ENCODE data around the gene HMGB3.
A peak's percentile ranks its signal among the peaks of the same experiment; 100 is the strongest.

Gene HMGB3

DNA sequence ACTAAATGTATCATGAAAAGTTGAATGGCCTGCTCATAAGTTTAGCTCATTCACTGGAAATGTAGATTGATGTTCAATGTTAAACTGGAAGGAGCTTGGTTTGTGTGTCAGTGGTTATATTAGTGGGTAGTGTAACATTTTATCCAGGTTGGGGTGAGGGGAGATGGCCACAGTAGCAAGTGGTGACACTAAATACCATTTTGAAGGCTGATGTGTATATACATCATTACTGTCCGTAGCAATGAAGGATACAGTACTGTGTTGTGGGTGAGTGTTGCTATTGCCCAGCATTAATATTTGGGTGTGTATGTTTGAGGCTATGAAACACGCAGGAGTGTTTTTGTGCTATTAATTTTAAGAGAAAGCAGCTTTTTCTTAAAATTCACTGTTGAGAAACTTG, 6.3 kb downstream of the HMGB3 start:
- no peak for TF ChIP-seq ZFX (IDR thresholded peaks at IDR 0.05)
- TF ChIP-seq, protein P1, sequence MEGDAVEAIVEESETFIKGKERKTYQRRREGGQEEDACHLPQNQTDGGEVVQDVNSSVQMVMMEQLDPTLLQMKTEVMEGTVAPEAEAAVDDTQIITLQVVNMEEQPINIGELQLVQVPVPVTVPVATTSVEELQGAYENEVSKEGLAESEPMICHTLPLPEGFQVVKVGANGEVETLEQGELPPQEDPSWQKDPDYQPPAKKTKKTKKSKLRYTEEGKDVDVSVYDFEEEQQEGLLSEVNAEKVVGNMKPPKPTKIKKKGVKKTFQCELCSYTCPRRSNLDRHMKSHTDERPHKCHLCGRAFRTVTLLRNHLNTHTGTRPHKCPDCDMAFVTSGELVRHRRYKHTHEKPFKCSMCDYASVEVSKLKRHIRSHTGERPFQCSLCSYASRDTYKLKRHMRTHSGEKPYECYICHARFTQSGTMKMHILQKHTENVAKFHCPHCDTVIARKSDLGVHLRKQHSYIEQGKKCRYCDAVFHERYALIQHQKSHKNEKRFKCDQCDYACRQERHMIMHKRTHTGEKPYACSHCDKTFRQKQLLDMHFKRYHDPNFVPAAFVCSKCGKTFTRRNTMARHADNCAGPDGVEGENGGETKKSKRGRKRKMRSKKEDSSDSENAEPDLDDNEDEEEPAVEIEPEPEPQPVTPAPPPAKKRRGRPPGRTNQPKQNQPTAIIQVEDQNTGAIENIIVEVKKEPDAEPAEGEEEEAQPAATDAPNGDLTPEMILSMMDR (conservative IDR thresholded peaks at IDR 0.05), result no peak
- no peak overlapping the region for H3K27ac ChIP-seq

- H3K27ac ChIP-seq, result no peak overlapping the region
- no peak for TF ChIP-seq ZFX (IDR thresholded peaks at IDR 0.05)
- TF ChIP-seq, protein P1 (conservative IDR thresholded peaks at IDR 0.05), result no peak
These were observed 7.8 kb downstream of the HMGB3 start for GRCh38 chrX:150990910-150991309.

DNA sequence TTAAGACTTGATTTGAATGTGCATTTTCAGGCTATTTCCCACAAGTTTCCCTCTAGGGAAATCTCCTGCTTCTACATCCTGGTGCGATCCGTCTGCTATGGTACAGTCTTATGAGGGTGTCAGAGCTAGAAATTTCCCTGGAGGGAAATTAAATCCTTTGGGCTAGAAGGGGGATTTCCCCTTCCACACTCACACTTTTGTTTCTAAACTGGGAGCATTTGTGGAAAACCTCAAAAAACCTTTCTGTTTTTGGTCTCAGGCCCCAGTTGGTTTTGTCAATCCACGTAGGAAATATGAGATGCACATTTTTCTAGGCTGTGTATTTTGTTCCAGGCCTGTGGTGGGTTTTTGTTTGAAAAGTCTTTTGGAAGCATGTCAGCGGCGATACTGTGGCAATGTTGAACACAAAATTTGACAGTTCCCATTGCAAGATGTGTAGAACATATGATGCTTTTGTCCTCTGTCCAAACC, 17.8 kb downstream of the HMGB3 start:
- TF ChIP-seq, protein P1 (conservative IDR thresholded peaks at IDR 0.05), result no peak
- TF ChIP-seq ZFX (IDR thresholded peaks at IDR 0.05), result no peak
- no peak overlapping the region for H3K27ac ChIP-seq

- TF ChIP-seq, protein P1 (conservative IDR thresholded peaks at IDR 0.05), result peak; percentile 15
- TF ChIP-seq ZFX (IDR thresholded peaks at IDR 0.05), result no peak
- no peak overlapping the region for H3K27ac ChIP-seq
These were observed 20.9 kb downstream of the HMGB3 start for GRCh38 chrX:151004085-151004484.

DNA sequence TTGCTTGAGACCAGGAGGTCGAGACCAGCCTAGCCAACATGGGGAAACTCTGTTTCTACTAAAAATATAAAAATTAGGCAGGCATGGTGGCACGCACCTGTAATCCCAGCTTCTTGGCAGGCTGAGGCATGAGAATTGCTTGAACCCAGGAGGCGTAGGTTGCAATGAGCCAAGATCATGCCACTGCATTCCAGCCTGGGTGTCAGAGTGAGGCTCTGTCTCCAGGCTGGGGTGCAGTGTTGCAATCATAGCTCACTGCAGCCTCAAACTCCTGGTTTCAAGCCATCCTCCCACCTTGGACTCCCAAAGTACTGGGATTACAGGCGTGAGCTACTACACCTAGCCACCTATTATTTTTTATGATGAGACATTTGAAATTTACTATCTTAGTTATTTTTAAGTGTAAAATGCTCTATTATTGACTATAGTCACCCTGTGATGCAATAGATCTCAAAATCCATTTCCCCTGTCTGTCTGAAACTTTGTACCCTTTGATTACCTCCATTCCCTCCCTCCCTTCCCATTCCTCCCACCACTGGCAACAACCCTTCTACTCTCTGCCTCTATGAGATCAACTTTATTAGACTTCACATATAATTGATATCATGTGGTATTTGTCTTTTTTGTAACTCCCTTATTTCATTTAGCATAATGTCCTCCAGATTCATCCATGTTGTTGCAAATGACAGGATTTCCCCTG, 23.4 kb downstream of the HMGB3 start:
- no peak overlapping the region for H3K27ac ChIP-seq
- TF ChIP-seq, protein P1 (conservative IDR thresholded peaks at IDR 0.05), result no peak
- no peak for TF ChIP-seq ZFX (IDR thresholded peaks at IDR 0.05)

DNA sequence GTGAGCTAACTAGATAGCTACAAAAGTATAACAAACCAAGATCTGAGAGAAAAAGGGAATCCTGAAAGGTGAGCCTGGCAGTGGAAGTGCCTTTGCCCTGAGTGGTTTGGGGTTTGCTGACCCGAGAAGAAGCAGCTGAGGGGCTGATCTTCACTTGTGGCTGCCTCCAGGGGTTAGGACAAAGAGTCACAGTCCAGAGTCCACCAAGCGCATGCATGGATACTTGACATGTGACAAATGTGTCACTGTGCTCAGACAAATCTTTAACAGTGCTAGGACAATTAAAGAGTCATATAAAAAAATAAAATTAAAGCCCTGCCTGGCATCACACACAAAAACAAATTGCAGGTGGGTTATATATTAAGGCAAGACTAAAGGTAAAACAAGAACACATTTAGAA, 26.4 kb downstream of the HMGB3 start:
- H3K27ac ChIP-seq, result no peak overlapping the region

GRCh38 chrX:151013164-151013743, 30.1 kb downstream of the HMGB3 start:
- TF ChIP-seq, protein P1 (conservative IDR thresholded peaks at IDR 0.05), result no peak
- no peak for TF ChIP-seq ZFX (IDR thresholded peaks at IDR 0.05)
- H3K27ac ChIP-seq, result no peak overlapping the region

More for the DNA sequence above, 26.4 kb downstream of the HMGB3 start:
- TF ChIP-seq, protein P1 (conservative IDR thresholded peaks at IDR 0.05), result no peak
- TF ChIP-seq ZFX (IDR thresholded peaks at IDR 0.05), result no peak
